K562 (cell line): ENCODE data around the gene NOP16. TPM values are rescaled to one million over a fixed set of nuclear protein-coding genes. Genes with fewer than 3 reads are reported as not detected.

Experiments
- ATAC-seq: fragments of 200-7000 bp; cut with Tn5 transposase; 3 replicates; pipeline ENCODE4 v1.9.1; 2020; ENCODE audit warnings: moderate library complexity
- BruUV-seq: library from RNA; stranded (reverse); fragments of 400-500 nt; replicated peaks from 2 replicates; lab custom pipeline; 2021; lab: Mats Ljungman, UMichigan
- CTCF ChIA-PET: fragments of 300-600 bp; formaldehyde crosslinking; extraction: SDS; loops from one replicate; lab custom pipeline; 2021; ENCODE audit warnings: low intra/inter-chr PET ratio; lab: Yijun Ruan, JAX
- POLR2A ChIA-PET: fragments of 300-600, 350-650 bp; sonication (Branson Sonifier 250); formaldehyde crosslinking; extraction: SDS; loops from one replicate; lab custom pipeline; 2021; ENCODE audit warnings: antibody characterized with exemption, inconsistent platforms; lab: Yijun Ruan, JAX
- DNase-seq, 4 experiments: peaks; one replicate each; pipeline versions ENCODE4 v3.0.0 to v3.0.0-alpha.2; 2011 to 2018; ENCODE audit warnings: low spot score in 3 of 4, mixed read lengths in 3 of 4; ENCODE audit errors: extremely low read depth in 1 of 4
- FAIRE-seq: peaks from 2 replicates; lab custom pipeline; 2011; peaks lifted over from hg19 to GRCh38; lab: Jason Lieb, UNC
- H2AFZ ChIP-seq: 2 replicates; pipeline ENCODE4 v1.6.0; 2011; ENCODE audit warnings: low read depth, low read length, control low read depth, inconsistent platforms
- H3K27ac ChIP-seq: fragments of 200-600 bp; 3 replicates; pipeline ENCODE4 v1.8.0; 2011; ENCODE audit warnings: low read depth, mild to moderate bottlenecking, control low read depth, inconsistent platforms, low read length, moderate library complexity, mixed read lengths; ENCODE audit errors: extremely low read depth
- H3K27me3 ChIP-seq, 2 experiments: fragments of 300-600 bp in 1 of 2; 2 replicates in 1 of 2; 3 replicates in 1 of 2; pipeline versions ENCODE4 v1.6.0 to v1.8.0; 2011; ENCODE audit warnings: inconsistent platforms in 2 of 2, low read length in 2 of 2, mild to moderate bottlenecking in 1 of 2, mixed read lengths in 1 of 2, moderate library complexity in 1 of 2; ENCODE audit not compliant: control insufficient read depth in 2 of 2, insufficient read depth in 2 of 2
- H3K36me3 ChIP-seq: fragments of 300-600 bp; 3 replicates; pipeline ENCODE4 v1.8.0; 2011; ENCODE audit warnings: mild to moderate bottlenecking, low read length, inconsistent platforms; ENCODE audit not compliant: control insufficient read depth, insufficient read depth
- H3K4me1 ChIP-seq, 2 experiments: fragments of 200-600 bp in 1 of 2; replicated peaks in 1 of 2; 2 replicates in 1 of 2; 3 replicates in 1 of 2; pipeline versions ENCODE4 v1.5.1 to v1.8.0; 2011; ENCODE audit warnings: inconsistent platforms in 2 of 2, low read length in 2 of 2, mild to moderate bottlenecking in 1 of 2, mixed read lengths in 1 of 2, moderate library complexity in 1 of 2; ENCODE audit not compliant: control insufficient read depth in 2 of 2, insufficient read depth in 2 of 2
- H3K4me2 ChIP-seq: 2 replicates; pipeline ENCODE4 v1.6.1; 2011; ENCODE audit warnings: low read length, control low read depth, inconsistent platforms, mixed read lengths; ENCODE audit not compliant: insufficient read depth
- H3K4me3 ChIP-seq: fragments of 200-600 bp; sonication (generic), shearing (Covaris generic); 2 replicates; pipeline ENCODE4 v1.5.1; 2016; ENCODE audit warnings: control low read depth, inconsistent platforms
- H3K79me2 ChIP-seq: fragments of 200-600 bp; 3 replicates; pipeline ENCODE4 v1.8.0; 2011; ENCODE audit warnings: low read length, inconsistent platforms; ENCODE audit not compliant: control insufficient read depth, insufficient read depth
- H3K9ac ChIP-seq, 2 experiments: 2 replicates each; pipeline versions ENCODE4 v1.6.0 to v1.6.1; 2011; ENCODE audit warnings: low read depth in 2 of 2, low read length in 2 of 2, control low read depth in 1 of 2, inconsistent platforms in 1 of 2, mild to moderate bottlenecking in 1 of 2, mixed read lengths in 1 of 2; ENCODE audit not compliant: insufficient read depth in 1 of 2
- H3K9me1 ChIP-seq: one replicate; pipeline ENCODE4 v1.6.0; 2011; ENCODE audit warnings: inconsistent platforms, mild to moderate bottlenecking, low read length, moderate library complexity; ENCODE audit not compliant: control insufficient read depth, insufficient read depth
- H3K9me3 ChIP-seq: replicated peaks from 2 replicates; pipeline ENCODE4 v1.5.1; 2011; ENCODE audit warnings: low read depth, low read length, inconsistent platforms; ENCODE audit not compliant: control insufficient read depth, insufficient read depth
- H4K20me1 ChIP-seq: replicated peaks from 2 replicates; pipeline ENCODE4 v1.6.1; 2011; ENCODE audit warnings: low read length, inconsistent platforms, mixed read lengths; ENCODE audit not compliant: control insufficient read depth, insufficient read depth
- HLTF ChIP-seq: fragments of 450-650 bp; IDR thresholded peaks from 2 replicates; pipeline ENCODE4 v1.6.1; 2016
- HMGN3 ChIP-seq: IDR thresholded peaks from 2 replicates; pipeline ENCODE4 v1.6.1; 2011; ENCODE audit warnings: borderline replicate concordance, low read depth, mild to moderate bottlenecking, mixed read lengths, low read length; ENCODE audit not compliant: insufficient read length; ENCODE audit errors: extremely low read depth
- SIN3A ChIP-seq, 2 experiments: fragments of 150-350 bp in 1 of 2; IDR thresholded peaks; 2 replicates each; pipeline ENCODE4 v1.6.1; 2011 to 2016; ENCODE audit warnings: borderline replicate concordance in 2 of 2, low read depth in 2 of 2, low read length in 2 of 2, mild to moderate bottlenecking in 2 of 2, moderate library complexity in 2 of 2; ENCODE audit not compliant: control insufficient read depth in 1 of 2
- ZNF124 ChIP-seq: sonication (generic); formaldehyde crosslinking; IDR thresholded peaks from 2 replicates; pipeline ENCODE4 v1.8.1; 2022; ENCODE audit warnings: missing genetic modification reagents
- ZNF274 ChIP-seq: IDR thresholded peaks from 2 replicates; pipeline ENCODE4 v1.6.1; 2011; ENCODE audit warnings: low read depth, mild to moderate bottlenecking, low read length, moderate library complexity, borderline replicate concordance
- ZNF583 ChIP-seq: fragments of 250-450 bp; sonication (Bioruptor Pico); IDR thresholded peaks from 2 replicates; pipeline ENCODE4 v1.4.0; 2020
- WGBS: fragments of 100-300 bp; shearing (Covaris generic); methylation state at CpG from one replicate; pipeline ENCODE4 v1.1.6; 2016; ENCODE audit warnings: low coverage, mixed read lengths; ENCODE audit not compliant: insufficient coverage; ENCODE audit errors: missing lambda C conversion rate; 5-methylcytosine and 5-hydroxymethylcytosine counted together
- in situ Hi-C: fragments of 300-500 bp; cut with MboI; formaldehyde crosslinking; loops from 4 replicates; pipeline ENCODE4 v1.15.0; 2018; ENCODE audit warnings: inconsistent platforms, mixed read lengths
- intact Hi-C: fragments of 100-400 bp; cut with micrococcal nuclease; formaldehyde crosslinking; loops from 2 replicates; pipeline ENCODE4 v1.14.2; 2022
- polyA plus RNA-seq, 8 experiments: library from polyadenylated mRNA; depleted of rRNA in 4 of 8; stranded (reverse) in 5 of 8; unstranded in 3 of 8; fragments of >200 nt; fragmentation: Nextera tagmentation in 2 of 8; fragmentation: Illumina TruSeq in 1 of 8; extraction: Ambion mirVana in 2 of 8; extraction: Trizol in 1 of 8; gene quantifications; 2 replicates each; pipeline versions ENCODE4 v1.2.1 to v1.2.3, GENCODE V29; 2011 to 2014; ENCODE audit warnings: inconsistent platforms in 1 of 8, missing spikeins in 1 of 8
- total RNA-seq, 7 experiments: library from RNA; depleted of rRNA in 6 of 7; stranded (reverse); fragments of >200 nt in 6 of 7; fragmentation: Illumina TruSeq in 2 of 7; extraction: Trizol in 2 of 7; gene quantifications; 2 replicates each; pipeline versions ENCODE4 v1.2.1 to v1.2.3, GENCODE V29; 2011 to 2021; ENCODE audit warnings: low replicate concordance in 1 of 7
- TF ChIP-seq, protein P1 (sequence below): fragments of 450-650 bp; IDR thresholded peaks from 2 replicates; pipeline ENCODE4 v1.6.1; 2016

The NOP16 gene
- total and polyA plus RNA-seq, 9 of the 15 experiments (the other 6 are each of a cell fraction or from before 2014, with no cell fraction given) = 92.5 to 342 (median 148) TPM

DNA sequence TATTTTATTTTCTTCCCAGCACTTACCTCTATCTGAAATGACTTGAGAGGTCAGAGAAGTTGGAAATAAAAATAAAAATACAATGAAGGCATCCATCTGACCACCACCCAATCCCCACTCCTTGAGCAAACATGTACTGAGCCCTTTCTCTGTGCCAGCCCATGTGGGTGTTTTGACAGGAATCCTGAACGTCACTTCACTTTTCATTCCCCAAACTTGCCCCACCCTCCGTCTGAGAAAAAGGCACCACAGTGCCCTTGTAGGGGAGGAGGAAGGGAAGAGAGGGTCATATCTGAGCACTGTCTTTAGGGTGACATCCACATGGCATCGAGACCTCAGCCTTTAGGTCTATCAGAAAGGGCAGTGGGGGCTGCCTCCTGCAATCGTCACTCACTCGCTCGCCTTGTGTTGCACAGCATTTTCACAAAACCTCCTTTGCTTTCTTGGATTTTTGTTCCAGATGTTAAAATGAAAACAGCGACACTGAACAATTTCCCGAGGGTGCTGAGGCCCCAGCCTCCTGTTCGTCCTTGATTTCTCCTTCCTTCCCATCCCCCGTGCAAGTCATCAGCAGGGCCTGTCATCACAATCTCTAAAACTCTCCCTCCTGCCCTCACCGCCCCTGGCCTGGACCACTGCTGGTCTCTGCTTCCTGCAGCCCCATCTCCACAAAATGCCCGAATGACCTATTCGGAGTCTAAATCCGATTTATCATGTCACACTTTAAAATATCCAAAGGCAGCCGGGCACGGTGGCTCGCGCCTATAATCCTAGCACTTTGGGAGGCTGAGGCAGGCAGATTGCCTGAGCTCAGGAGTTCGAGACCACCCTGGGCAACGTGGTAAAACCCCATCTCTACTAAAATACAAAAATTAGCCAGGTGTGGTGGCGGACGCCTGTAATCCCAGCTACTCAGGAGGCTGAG lies 13.1 kb upstream of the NOP16 start:
- peaks cover 1% of the 10 kb centered on the region for H3K9me1 ChIP-seq
- peaks cover 5 to 24% of the 10 kb centered on the region in 2 experiments; a peak in 4 of 5 replicates for H3K4me1 ChIP-seq
- 84% methylated on average over 22 of the region's 22 CpGs for WGBS
- H3K4me3 ChIP-seq = no peak overlapping the region
- BruUV-seq = no TSS peak
- no peaks in the 10 kb centered on the region for H3K9me3 ChIP-seq
- ATAC-seq (no peak), FAIRE-seq (no peak), DNase-seq (no peak)
- no peaks in the 10 kb centered on the region for H3K27me3 ChIP-seq
- ChIA-PET CTCF (no interaction called here), POLR2A (no interaction called here)
- no peak overlapping the region for H3K27ac ChIP-seq
- peaks cover 22% of the 10 kb centered on the region; the same call in 1 of the 3 replicates for H3K36me3 ChIP-seq
- intact Hi-C loops = no loop called here
- no peaks in the 10 kb centered on the region for H4K20me1 ChIP-seq
- H3K9ac ChIP-seq = no peak overlapping the region
- H3K79me2 ChIP-seq = no peaks in the 10 kb centered on the region
- H3K4me2 ChIP-seq = no peak overlapping the region
- in situ Hi-C loops = no loop called here
- H2AFZ ChIP-seq = no peak overlapping the region
- TF ChIP-seq ZNF583 (CRISPR knock-in tag) (no peak), ZNF124 (CRISPR knock-in tag) (no peak), ZNF274 (no peak), HLTF (no peak), SIN3A (IDR thresholded peaks at IDR 0.05; ENCODE audit: borderline replicate concordance in 2 of 2, control insufficient read depth in 1 of 2, low read depth in 2 of 2, low read length in 2 of 2) (no peak), HMGN3 (no peak)
- TF ChIP-seq, protein P1, sequence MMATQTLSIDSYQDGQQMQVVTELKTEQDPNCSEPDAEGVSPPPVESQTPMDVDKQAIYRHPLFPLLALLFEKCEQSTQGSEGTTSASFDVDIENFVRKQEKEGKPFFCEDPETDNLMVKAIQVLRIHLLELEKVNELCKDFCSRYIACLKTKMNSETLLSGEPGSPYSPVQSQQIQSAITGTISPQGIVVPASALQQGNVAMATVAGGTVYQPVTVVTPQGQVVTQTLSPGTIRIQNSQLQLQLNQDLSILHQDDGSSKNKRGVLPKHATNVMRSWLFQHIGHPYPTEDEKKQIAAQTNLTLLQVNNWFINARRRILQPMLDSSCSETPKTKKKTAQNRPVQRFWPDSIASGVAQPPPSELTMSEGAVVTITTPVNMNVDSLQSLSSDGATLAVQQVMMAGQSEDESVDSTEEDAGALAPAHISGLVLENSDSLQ = no peak
